Fibroblast of gingiva (primary cell): Measurements from ENCODE around the gene BACE1.
A peak's percentile ranks its signal among the peaks of the same experiment; 100 is the strongest.

Experiments used
- DNase-seq: peaks from one replicate; pipeline ENCODE4 v3.0.0-alpha.2; 2011; ENCODE audit warnings: low read depth

Gene BACE1

GRCh38 chr11:117305145-117305544, 10.9 kb downstream of the BACE1 start:
- DNase-seq, result no peak

GRCh38 chr11:117303646-117304315, 12.3 kb downstream of the BACE1 start:
- no peak for DNase-seq

- DNase-seq, result no peak
These were observed 13.0 kb downstream of the BACE1 start for GRCh38 chr11:117303101-117303500.

- no peak for DNase-seq
These were observed 13.8 kb downstream of the BACE1 start for GRCh38 chr11:117302228-117302627.

GRCh38 chr11:117300773-117301172, 15.3 kb downstream of the BACE1 start:
- no peak for DNase-seq

- peak; percentile 6 for DNase-seq
These were observed 15.8 kb downstream of the BACE1 start for GRCh38 chr11:117300283-117300663.

GRCh38 chr11:117299351-117300282, 16.4 kb downstream of the BACE1 start:
- no peak for DNase-seq

- no peak for DNase-seq
These were observed 17.9 kb downstream of the BACE1 start for GRCh38 chr11:117298195-117298594.

GRCh38 chr11:117296881-117297280, 19.2 kb downstream of the BACE1 start:
- no peak for DNase-seq

- DNase-seq, result no peak
These were observed 20.5 kb downstream of the BACE1 start for GRCh38 chr11:117295438-117296137.

GRCh38 chr11:117292616-117293015, 23.4 kb downstream of the BACE1 start:
- DNase-seq, result no peak

- DNase-seq, result no peak
These were observed 25.2 kb downstream of the BACE1 start, which contains the start of gene BACE1-AS for GRCh38 chr11:117290809-117291396. TSS of gene BACE1-AS (plus strand) at chr11:117291346.

- no peak for DNase-seq
These were observed 26.3 kb downstream of the BACE1 start for GRCh38 chr11:117289795-117290194.

- no peak for DNase-seq
These were observed 28.4 kb downstream of the BACE1 start for GRCh38 chr11:117287668-117288067.

- DNase-seq, result no peak
These were observed 29.5 kb downstream of the BACE1 start for GRCh38 chr11:117286588-117286987.

GRCh38 chr11:117284053-117284452, 32.0 kb downstream of the BACE1 start:
- DNase-seq, result no peak

GRCh38 chr11:117282956-117283355, 33.1 kb downstream of the BACE1 start:
- DNase-seq, result no peak

GRCh38 chr11:117281869-117282268, 34.2 kb downstream of the BACE1 start:
- no peak for DNase-seq

GRCh38 chr11:117281159-117281558, 34.9 kb downstream of the BACE1 start:
- peak; percentile 88 for DNase-seq

GRCh38 chr11:117279711-117280376, 36.2 kb downstream of the BACE1 start:
- DNase-seq, result no peak

GRCh38 chr11:117278347-117278746, 37.7 kb downstream of the BACE1 start:
- no peak for DNase-seq
